ENCODE results near the gene COL19A1. TPM values are rescaled to one million over a fixed set of nuclear protein-coding genes. Genes with fewer than 3 reads are reported as not detected.

COL19A1 gene
- total and polyA plus RNA-seq, 2 of the 13 experiments (the other 11 are each of a cell fraction or from before 2014, with no cell fraction given) = not detected

DNA sequence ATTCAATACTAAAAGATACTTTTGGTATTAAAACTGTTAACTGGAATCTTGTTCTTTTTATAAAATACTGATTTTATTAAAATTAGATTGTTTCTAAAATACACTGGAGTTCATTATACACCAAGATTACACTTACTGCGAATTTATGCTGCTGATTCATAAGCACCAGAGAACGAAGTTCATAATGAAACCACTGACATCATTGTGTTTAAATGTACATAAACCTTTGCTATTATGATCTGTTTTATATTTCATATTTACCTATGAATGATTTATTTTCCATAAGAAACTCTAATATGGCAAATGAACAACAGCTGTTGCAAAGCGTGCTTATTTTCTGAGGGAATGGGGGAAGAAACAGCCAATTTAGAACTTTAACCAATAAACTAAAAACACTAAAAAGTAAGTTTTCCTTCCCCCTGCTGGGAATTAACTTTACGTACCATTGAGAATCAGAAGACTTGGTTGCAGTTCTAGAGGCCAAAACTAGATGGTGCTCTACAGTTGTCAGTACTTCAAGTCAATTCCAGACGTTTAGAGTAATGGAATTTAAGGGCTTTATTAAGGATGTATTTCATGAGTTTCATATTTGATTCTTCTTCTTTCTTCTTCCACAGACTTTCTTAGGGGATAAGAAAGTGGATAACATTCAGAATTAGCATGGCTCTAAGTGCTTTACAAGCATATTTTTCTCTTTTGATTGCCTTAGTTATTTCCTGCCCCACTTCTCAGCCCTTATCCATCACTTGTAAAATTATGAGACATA lies 30.8 kb upstream of the COL19A1 start (continued):
- no peak for TF ChIP-seq ZSCAN25 (CRISPR knock-in tag; IDR thresholded peaks at IDR 0.05)

DNA sequence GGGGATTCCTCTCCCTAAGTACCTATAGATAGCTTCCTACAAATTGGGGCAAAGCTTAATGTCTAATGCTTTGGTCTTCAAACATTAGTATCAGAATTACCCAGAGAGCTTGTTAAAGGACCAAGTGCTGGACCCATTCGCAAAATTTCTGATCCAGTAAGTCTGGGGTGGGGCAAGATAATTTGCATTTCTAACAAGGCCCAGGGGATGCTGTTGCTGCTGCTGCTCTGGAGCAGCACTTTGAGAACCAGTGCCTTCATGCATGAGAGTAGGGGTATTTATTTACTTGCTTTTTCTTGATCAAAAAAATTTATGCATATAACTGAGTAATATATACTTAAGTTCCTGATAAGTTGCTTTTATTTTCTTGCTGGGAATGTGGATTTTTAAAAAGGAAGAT lies 24.5 kb upstream of the COL19A1 start:
- intact Hi-C loops (cut with micrococcal nuclease; ENCODE audit: unreplicated experiment) = no loop called here
- no peak for DNase-seq (ENCODE audit: low spot score)
- Histone ChIP-seq H4K20me1 (ENCODE audit: insufficient read depth, low read length) (no peaks in the 10 kb centered on the region), H3K27ac (ENCODE audit: extremely low read length, insufficient read depth, low read length) (no peak overlapping the region), H3K9me3 (ENCODE audit: low read length) (no peaks in the 10 kb centered on the region), H3K36me3 (replicated peaks in 1 of 2; ENCODE audit: control insufficient read depth in 1 of 2, insufficient read depth in 2 of 2, low read length in 2 of 2) (no peaks in the 10 kb centered on the region), H3K4me1 (ENCODE audit: insufficient read depth, low read length) (no peaks in the 10 kb centered on the region), H3K79me2 (ENCODE audit: insufficient read depth, low read length) (no peaks in the 10 kb centered on the region), H3K4me3 (replicated peaks in 1 of 3; ENCODE audit: insufficient read depth in 1 of 3, low read depth in 2 of 3, low read length in 3 of 3) (no peak overlapping the region), H3K9ac (ENCODE audit: insufficient read depth, low read depth, low read length) (no peak overlapping the region), H2AFZ (ENCODE audit: low read length) (no peak overlapping the region), H3K27me3 (ENCODE audit: control insufficient read depth in 1 of 2, insufficient read depth in 2 of 2, low read length in 2 of 2) (no peaks in the 10 kb centered on the region), H3K4me2 (ENCODE audit: low read depth, low read length) (no peak overlapping the region)
- TF ChIP-seq SETDB1 (CRISPR knock-in tag; IDR thresholded peaks at IDR 0.05; ENCODE audit: borderline replicate concordance) (no peak), RFX3 (CRISPR knock-in tag; IDR thresholded peaks at IDR 0.05) (no peak), TBL1XR1 (IDR thresholded peaks at IDR 0.05; ENCODE audit: borderline replicate concordance, low read length, partially characterized antibody) (no peak), ZNF121 (CRISPR knock-in tag; IDR thresholded peaks at IDR 0.05) (no peak), SATB2 (CRISPR knock-in tag; IDR thresholded peaks at IDR 0.05) (no peak), EEA1 (CRISPR knock-in tag; IDR thresholded peaks at IDR 0.05; ENCODE audit: borderline replicate concordance) (no peak), SIX1 (CRISPR knock-in tag; IDR thresholded peaks at IDR 0.05; ENCODE audit: borderline replicate concordance) (no peak), ZBTB42 (CRISPR knock-in tag; IDR thresholded peaks at IDR 0.05) (no peak), MXI1 (IDR thresholded peaks at IDR 0.05; ENCODE audit: borderline replicate concordance, low read depth, low read length) (no peak), ADNP (CRISPR knock-in tag; IDR thresholded peaks at IDR 0.05) (no peak), TBX3 (IDR thresholded peaks at IDR 0.05; ENCODE audit: borderline replicate concordance) (no peak), ZNF331 (CRISPR knock-in tag; IDR thresholded peaks at IDR 0.05) (no peak), CBX5 (CRISPR knock-in tag; IDR thresholded peaks at IDR 0.05; ENCODE audit: borderline replicate concordance) (no peak)
- TF ChIP-seq, protein P1, sequence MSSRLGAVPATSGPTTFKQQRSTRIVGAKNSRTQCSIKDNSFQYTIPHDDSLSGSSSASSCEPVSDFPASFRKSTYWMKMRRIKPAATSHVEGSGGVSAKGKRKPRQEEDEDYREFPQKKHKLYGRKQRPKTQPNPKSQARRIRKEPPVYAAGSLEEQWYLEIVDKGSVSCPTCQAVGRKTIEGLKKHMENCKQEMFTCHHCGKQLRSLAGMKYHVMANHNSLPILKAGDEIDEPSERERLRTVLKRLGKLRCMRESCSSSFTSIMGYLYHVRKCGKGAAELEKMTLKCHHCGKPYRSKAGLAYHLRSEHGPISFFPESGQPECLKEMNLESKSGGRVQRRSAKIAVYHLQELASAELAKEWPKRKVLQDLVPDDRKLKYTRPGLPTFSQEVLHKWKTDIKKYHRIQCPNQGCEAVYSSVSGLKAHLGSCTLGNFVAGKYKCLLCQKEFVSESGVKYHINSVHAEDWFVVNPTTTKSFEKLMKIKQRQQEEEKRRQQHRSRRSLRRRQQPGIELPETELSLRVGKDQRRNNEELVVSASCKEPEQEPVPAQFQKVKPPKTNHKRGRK (CRISPR knock-in tag; IDR thresholded peaks at IDR 0.05) = no peak
- TF ChIP-seq, protein P2, sequence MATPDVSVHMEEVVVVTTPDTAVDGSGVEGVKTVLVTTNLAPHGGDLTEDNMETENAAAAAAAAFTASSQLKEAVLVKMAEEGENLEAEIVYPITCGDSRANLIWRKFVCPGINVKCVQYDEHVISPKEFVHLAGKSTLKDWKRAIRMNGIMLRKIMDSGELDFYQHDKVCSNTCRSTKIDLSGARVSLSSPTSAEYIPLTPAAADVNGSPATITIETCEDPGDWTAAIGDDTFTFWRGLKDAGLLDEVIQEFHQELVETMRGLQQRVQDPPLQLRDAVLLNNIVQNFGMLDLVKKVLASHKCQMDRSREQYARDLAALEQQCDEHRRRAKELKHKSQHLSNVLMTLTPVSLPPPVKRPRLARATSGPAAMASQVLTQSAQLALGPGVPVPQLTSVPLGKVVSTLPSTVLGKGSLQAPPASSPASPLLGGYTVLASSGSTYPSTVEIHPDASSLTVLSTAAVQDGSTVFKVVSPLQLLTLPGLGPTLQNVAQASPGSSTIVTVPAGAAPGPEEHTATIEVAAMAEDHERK (CRISPR knock-in tag; IDR thresholded peaks at IDR 0.05; ENCODE audit: low read depth) = no peak
- TF ChIP-seq, protein P3, sequence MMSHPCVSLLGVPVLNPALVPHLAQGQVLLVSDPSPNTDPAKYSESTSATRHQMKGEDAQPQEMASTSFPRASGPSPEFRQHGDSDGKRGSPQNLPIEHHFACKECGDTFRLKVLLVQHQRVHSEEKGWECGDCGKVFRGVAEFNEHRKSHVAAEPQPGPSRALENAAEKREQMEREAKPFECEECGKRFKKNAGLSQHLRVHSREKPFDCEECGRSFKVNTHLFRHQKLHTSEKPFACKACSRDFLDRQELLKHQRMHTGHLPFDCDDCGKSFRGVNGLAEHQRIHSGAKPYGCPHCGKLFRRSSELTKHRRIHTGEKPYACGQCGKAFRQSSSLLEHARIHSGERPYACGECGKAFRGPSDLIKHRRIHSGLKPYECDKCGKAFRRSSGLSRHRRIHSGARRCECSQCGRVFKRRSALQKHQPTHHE (CRISPR knock-in tag; IDR thresholded peaks at IDR 0.05; ENCODE audit: borderline replicate concordance) = no peak
- no TSS peak for BruUV-seq (replicated peaks)
- POLR2A ChIA-PET = no interaction called here
- CTCF ChIA-PET (ENCODE audit: low intra/inter-chr PET ratio, low total read pairs) = no interaction called here
- no peak for ATAC-seq
- FAIRE-seq = no peak
- in situ Hi-C loops (cut with HindIII; ENCODE audit: extremely low pct_ligation_motif_present, low pct_unique_long_range_greater_than_20kb) = no loop called here
- 0% methylated on average over 1 of the region's 1 CpG for WGBS (ENCODE audit: low lambda C conversion rate)
